ENCODE data around the gene CHAMP1.

GRCh38 chr13:114315074-114315785 lies 927 bp downstream of the CHAMP1 start:
- no peak for TF ChIP-seq PATZ1 (CRISPR knock-in tag; IDR thresholded peaks at IDR 0.05; ENCODE audit: borderline replicate concordance)
- TF ChIP-seq BACH2 (CRISPR knock-in tag; IDR thresholded peaks at IDR 0.05; ENCODE audit: borderline replicate concordance), result no peak
- no peak for TF ChIP-seq ZNF565 (CRISPR knock-in tag; conservative IDR thresholded peaks at IDR 0.05; ENCODE audit: low read depth)
- no peak for TF ChIP-seq TSHZ2 (CRISPR knock-in tag; IDR thresholded peaks at IDR 0.05)
- TF ChIP-seq ESRRG (CRISPR knock-in tag; IDR thresholded peaks at IDR 0.05), result no peak
- no peak for TF ChIP-seq ZNF8 (CRISPR knock-in tag; IDR thresholded peaks at IDR 0.05)
- TF ChIP-seq PPARA (CRISPR knock-in tag; IDR thresholded peaks at IDR 0.05; ENCODE audit: borderline replicate concordance), result no peak
- no peak for TF ChIP-seq RARB (CRISPR knock-in tag; IDR thresholded peaks at IDR 0.05)
